Right forelimb (tissue), 1 donor: ENCODE data around the gene PRPF4.
"Not testable (repeated sequence)": the region's sequence is repeated elsewhere in the genome, so short reads cannot be mapped to it uniquely, and the experiment has no call there.

Experiments
- DNase-seq: peaks from one replicate; pipeline ENCODE4 v3.0.0-alpha.2; 2018

Gene PRPF4

DNA sequence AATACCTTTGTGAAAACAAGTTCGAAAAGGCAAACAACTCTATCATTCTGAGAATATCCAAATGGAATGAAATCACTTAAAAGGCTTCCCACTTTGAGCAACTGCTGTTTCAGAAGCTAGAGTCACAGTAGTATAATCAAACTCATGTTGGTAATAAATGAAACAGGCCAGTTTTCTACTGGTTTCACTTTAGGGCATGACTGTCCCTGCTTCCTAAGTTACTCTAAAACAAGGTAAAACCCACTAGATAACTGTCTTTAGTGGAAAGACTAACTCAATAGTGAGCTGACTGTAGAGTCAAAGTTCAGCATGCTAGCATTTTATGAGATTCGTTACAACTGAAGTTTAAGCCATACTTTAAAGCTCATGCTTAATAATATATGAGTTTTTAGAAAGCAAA lies 6.1 kb upstream of the PRPF4 start:
- no peak for DNase-seq

DNA sequence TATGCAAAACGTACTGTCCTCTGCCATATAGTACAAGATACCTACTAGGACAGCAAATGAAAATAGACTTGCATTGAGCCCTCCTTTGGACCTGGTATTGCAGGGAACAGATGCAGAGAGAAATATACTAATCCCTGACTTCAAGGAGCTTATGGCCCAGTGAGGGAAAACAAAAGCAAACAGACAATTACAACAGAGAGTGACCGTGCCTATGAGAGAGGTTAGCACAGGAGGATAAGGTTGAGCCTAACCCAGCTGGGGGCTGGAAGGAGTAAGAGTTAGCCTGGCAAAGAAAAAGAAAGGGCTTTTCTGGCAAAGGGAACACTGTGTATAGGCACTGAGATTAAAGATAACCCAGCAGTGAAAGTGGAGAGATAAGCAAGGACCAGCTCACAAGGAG lies 5.6 kb upstream of the PRPF4 start:
- no peak for DNase-seq

DNA sequence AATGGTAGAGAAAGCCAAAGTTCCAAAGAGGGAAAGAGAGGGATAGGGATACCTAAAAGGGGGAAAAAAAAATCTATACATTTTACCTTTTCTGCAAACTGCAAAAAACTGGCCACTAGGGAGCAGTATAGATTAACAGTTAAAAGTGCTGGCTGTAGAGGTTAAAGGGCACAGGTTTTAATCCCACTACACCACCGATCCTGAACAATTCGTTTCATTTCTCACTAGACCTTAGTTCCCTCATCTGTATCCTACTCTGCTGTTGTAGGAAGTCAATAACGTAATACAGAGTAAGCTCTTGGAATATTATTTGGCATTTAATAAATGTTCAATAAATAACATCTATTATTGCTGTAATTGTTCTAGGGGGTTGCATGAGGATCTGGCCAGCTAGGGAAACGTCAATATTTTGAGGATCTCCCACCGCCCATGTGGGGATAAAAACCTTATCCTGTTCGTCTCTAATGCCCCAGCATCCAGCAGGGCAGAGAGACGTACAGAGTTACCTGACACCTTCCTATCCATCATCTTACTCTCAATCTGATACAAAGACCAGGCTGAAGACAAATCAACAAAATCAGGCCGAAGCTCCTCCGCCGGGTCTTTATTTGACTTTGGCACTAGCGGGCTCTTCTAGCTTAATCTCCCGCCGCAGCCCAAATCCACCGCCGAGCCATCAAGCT lies 843 bp upstream of the PRPF4 start:
- no peak for DNase-seq

DNA sequence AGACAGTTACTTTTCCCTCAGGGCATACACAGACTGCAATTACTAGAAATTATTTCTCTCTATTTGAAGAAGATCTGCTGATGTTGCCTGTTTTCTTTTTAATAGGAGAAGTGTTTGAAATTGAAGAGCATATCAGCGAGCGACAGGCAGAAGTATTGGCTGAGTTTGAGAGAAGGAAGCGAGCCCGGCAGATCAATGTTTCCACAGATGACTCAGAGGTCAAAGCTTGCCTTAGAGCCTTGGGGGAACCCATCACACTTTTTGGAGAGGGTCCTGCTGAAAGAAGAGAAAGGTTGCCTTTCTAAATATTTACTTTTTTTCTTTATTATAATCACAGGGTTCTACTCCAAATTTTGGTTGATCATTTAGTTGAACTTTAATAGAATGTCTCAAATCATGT lies 3.4 kb downstream of the PRPF4 start:
- no peak for DNase-seq

DNA sequence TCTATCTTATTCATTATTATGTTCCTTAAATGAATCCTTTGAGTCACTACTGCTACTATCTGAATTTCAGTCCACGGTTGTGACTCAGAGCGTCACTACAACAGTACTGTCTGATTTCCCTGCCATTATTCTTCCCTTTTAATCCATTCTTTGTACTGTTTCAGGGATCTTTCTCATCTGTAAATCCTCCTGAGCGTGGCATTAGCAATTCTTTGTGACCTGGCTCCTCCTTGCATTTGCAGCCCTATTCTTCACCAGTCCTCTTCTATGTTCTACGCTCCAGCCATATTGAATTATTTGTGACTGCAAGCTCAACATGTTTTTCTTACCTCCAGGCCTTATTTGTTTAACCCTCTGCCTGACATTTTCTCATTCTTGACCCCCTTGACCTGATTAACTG lies 5.9 kb downstream of the PRPF4 start:
- DNase-seq: no peak

DNA sequence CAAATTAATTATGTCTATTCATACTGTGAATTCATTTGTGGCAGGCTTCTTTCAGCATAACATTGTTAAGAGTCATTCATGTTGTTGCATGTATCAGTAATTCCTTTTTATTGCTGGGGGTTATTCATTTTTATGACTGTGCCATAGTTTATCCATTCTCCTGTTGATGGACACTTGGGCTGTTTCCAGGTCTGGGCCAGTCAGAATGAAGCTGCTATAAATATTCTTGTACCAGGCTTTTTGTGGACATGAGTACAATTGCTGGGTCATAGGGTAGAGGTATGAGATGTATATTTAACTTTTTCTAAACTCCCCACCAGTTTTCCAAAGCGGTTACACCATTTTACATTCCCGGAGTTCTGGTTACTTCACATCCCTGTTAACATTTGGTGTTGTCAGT lies 13.6 kb downstream of the PRPF4 start:
- DNase-seq: no peak

DNA sequence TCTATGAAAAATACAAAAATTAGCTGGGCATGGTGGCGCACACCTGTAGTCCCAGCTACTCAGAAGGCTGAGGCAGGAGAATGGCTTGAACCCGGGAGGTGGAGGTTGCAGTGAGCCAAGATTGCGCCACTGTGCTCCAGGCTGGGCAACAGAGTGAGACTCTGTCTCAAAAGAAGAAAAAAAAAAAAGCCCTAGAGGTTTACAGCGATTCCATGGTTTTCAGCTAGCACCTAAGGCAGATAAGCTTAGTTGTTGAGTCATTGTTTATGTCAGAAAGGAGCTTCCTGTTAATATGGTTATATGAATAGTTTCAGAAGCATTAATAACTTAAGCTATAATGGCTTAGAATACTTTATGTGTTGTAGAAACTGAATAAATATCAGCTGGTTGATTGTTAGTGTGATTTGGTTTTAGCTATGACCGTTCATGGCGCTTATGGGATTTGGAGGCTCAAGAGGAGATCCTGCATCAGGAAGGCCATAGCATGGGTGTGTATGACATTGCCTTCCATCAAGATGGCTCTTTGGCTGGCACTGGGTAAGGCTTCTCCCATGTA lies 14.7 kb downstream of the PRPF4 start:
- no peak for DNase-seq

DNA sequence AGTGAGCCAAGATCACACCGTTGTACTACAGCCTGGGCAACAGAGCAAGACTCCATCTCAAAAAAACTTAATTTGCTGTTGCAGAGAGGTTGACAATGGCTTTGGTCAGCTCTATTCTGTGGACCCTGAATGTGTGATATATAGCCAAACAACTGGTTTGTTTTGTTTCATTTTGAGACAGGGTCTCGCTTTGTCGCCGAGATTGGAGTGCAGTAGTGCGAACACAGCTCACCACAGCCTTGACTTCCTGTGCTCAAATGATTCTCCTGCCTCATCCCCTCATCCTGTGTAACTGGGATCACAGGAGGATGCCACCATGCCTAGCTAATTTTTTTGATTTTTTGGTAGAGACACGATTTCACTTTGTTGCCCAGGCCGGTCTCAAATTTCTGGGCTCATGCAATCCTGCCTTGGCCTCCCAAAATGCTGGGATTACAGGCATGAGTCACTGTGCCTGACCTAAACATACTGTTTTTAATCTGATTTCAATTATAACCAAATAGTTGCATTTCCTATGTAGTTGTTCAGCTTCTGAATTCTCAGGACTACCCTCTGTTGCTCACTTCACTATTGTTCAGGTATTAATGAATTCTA lies 17.9 kb downstream of the PRPF4 start:
- DNase-seq: no peak

DNA sequence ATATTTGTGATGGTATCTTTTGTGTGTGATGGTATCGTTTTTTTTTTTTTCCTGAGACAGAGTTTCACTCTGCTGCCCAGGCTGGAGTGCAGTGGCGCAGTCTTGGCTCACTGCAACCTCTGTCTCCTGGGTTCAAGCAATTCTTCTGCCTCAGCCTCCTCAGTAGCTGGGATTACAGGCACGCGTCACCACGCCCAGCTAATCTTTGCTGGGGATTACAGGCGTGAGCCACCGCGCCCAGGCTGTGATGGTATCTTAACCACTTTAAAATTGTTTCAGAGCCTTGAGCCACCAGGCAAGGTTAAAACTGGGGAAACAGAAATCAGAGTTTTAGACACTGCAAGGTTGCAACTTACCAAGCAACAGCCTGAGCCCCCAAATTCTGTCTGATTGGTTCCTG lies 20.8 kb downstream of the PRPF4 start:
- not testable (repeated sequence) for DNase-seq

DNA sequence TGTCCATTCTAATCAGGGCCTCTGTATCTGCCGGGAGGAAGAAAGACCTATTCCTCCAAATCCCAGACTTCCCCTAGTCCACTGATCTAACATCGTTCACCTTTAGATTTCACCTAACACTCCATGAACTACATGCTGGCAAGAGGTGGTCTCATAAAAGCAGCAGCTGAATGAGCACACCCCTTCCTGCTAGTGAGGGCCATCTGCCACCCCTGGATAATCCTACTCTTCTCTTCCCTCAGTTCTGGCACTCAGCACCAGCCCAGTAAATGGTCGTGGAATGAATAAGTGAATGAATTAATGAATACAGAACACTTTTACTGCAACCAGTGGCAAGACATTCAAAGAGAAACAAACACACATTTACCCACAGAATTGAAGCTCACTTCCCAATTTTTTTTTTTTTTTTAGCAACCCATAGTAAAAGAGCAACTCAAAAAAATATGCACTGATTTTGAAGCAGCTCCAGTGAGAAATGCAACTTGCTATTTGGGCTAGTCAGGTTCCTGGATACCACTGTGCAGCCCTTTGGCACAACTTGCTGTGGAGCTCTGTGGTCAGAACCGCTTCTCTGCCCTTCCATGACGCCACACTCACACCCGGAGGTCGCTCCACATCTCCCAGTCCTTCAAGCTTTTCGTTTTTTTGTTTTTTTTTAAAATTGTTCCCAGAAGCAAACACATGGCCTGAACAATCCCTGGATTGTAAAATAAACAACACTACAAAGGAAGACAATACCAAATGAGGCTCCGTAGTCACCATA lies 21.5 kb downstream of the PRPF4 start:
- DNase-seq: no peak

DNA sequence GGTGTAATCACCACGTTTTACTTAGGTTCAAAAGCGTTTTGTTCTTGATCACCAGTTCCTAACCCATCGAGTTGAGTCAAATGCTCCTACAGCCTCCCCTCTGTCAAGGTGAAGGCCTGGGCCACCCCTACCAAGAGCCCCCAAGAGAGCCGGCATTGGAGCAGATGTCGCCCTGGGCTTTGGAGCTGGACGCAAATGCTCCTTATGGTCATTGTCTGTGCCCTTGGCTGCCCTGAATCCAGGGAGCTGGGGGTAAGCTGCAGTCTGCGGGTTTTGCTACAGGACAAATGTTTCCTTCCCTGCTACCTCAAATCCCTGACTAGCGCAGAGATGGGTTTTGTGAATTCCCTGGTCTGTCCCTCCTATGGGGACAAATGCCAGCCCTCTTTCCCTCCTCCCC lies 22.9 kb downstream of the PRPF4 start:
- no peak for DNase-seq

- no peak for DNase-seq
These were observed 23.7 kb downstream of the PRPF4 start for GRCh38 chr9:113298924-113299770.

GRCh38 chr9:113299800-113300292 lies 24.4 kb downstream of the PRPF4 start:
- DNase-seq: no peak

- DNase-seq: no peak
These were observed 26.1 kb downstream of the PRPF4 start for GRCh38 chr9:113301548-113301947.

GRCh38 chr9:113302792-113303418 lies 27.4 kb downstream of the PRPF4 start, which contains the start of gene RNF183:
Gene RNF183 (minus strand): TSS chr9:113303376. CDS start chr9:113298184, 5,192 bp downstream.
- no peak for DNase-seq

GRCh38 chr9:113306566-113306965 lies 31.1 kb downstream of the PRPF4 start:
- no peak for DNase-seq

- DNase-seq: no peak
These were observed 32.0 kb downstream of the PRPF4 start for GRCh38 chr9:113307396-113307975.

DNA sequence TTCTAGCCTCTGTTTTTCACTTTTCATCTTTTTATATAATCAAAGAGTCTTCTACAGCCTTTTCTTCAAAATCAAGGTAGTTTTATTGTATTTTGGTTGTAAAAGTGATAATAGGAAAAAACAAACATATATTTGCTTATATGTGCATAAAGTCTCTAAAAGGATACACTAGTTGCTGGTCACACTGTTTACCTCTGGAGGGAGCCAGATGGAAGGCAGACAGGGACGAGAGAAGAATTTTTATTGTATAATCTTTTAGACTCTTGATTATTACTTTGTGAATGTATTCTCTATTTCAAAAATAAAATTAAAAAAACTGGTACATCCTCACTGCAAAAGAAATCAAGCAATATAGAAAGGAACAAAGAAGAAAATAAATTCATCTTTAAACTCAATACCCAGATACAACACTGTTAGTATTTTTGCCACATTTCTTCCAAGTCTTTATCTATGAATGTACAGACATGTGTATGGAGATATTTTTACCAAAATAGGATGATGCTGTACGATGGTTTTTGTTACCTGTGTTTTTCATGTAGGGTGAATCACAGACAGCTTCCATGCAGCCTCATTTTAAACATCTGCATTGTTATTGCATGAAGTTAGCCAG lies 33.9 kb downstream of the PRPF4 start:
- DNase-seq: no peak

DNA sequence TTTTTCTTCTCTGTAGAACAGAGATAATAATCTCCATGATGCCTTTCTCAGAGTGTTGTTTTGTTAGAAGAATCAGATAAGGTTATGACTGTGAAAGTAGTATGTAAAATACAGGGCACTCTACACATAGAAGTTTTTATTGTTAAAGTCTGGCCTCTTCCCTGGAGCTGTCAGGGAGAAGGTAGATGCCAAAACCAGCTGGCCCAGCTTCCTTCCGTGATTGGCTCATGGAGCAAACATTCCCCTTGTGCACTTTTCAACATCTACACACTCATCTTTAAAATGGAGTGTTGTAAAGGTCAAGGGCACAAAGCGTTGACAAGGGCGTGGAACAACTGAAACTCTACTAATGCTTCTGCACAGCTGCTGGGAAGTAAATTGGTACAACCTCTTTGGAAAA lies 35.1 kb downstream of the PRPF4 start:
- no peak for DNase-seq

DNA sequence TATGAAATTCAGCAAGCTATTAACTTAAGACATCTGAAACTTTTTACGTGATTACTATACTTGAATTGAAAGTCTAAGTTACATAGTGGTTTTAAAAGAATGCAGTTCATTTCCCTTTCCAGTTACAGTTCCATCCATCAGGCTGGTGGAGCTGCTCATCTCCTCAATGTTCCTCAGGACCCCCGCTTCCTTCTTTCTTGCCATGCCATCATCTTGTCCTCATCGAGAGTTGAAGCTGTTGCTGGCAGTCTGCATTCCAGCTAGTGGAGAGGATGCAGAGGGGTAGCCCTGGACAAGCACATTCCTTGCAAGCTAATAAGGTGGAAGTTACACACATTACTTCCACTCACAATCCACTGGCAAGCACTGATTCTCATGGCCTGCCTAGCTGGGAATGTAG lies 36.5 kb downstream of the PRPF4 start:
- DNase-seq: no peak

- no peak for DNase-seq
These were observed 37.8 kb downstream of the PRPF4 start for GRCh38 chr9:113313261-113313660.
